GM12875 (cell line): ENCODE measurements around the gene PSME2.
A peak's percentile ranks its signal among the peaks of the same experiment; 100 is the strongest.

ENCODE experiments used
- H3K4me3 ChIP-seq: one replicate; pipeline ENCODE4 v1.5.1; 2011; ENCODE audit warnings: low read depth, low read length, control low read depth
- TF ChIP-seq, protein P1 (sequence below): IDR thresholded peaks from 2 replicates; pipeline ENCODE4 v1.5.1; 2011; ENCODE audit warnings: low read depth, mild to moderate bottlenecking, control low read depth, inconsistent platforms, low read length, moderate library complexity, borderline replicate concordance; ENCODE audit not compliant: insufficient read depth

The PSME2 gene

DNA sequence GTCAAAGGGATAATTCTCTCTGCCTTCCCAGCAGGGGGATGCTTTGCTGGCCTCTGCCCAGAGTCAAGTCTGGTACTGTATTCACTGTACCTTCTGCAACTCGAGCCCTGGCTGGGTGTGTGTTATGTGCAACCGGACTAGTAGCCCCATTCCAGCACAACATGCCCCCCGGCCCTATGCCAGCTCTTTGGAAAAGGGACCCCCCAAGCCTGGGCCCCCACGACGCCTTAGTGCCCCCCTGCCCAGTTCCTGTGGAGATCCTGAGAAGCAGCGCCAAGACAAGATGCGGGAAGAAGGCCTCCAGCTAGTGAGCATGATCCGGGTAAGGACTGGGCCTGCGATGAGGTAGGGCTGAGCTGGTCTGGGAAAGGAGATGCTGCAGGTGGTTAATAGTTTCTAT lies 4.2 kb upstream of the PSME2 start:
- H3K4me3 ChIP-seq: no peak overlapping the region
- TF ChIP-seq, protein P1, sequence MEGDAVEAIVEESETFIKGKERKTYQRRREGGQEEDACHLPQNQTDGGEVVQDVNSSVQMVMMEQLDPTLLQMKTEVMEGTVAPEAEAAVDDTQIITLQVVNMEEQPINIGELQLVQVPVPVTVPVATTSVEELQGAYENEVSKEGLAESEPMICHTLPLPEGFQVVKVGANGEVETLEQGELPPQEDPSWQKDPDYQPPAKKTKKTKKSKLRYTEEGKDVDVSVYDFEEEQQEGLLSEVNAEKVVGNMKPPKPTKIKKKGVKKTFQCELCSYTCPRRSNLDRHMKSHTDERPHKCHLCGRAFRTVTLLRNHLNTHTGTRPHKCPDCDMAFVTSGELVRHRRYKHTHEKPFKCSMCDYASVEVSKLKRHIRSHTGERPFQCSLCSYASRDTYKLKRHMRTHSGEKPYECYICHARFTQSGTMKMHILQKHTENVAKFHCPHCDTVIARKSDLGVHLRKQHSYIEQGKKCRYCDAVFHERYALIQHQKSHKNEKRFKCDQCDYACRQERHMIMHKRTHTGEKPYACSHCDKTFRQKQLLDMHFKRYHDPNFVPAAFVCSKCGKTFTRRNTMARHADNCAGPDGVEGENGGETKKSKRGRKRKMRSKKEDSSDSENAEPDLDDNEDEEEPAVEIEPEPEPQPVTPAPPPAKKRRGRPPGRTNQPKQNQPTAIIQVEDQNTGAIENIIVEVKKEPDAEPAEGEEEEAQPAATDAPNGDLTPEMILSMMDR: no peak

DNA sequence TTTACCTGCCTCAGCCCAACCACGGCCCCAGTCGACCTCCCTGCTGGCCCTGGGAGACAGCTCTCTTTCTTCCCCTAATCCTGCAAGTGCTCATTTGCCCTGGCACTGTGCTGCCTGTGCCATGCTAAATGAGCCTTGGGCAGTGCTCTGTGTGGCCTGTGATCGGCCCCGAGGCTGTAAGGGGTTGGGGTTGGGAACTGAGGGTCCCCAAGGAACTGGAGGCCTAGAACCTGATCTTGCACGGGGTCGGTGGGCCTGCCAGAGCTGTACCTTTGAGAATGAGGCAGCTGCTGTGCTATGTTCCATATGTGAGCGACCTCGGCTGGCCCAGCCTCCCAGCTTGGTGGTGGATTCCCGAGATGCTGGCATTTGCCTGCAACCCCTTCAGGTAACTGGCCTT lies 3.7 kb upstream of the PSME2 start:
- no peak overlapping the region for H3K4me3 ChIP-seq
- TF ChIP-seq, protein P1: no peak

DNA sequence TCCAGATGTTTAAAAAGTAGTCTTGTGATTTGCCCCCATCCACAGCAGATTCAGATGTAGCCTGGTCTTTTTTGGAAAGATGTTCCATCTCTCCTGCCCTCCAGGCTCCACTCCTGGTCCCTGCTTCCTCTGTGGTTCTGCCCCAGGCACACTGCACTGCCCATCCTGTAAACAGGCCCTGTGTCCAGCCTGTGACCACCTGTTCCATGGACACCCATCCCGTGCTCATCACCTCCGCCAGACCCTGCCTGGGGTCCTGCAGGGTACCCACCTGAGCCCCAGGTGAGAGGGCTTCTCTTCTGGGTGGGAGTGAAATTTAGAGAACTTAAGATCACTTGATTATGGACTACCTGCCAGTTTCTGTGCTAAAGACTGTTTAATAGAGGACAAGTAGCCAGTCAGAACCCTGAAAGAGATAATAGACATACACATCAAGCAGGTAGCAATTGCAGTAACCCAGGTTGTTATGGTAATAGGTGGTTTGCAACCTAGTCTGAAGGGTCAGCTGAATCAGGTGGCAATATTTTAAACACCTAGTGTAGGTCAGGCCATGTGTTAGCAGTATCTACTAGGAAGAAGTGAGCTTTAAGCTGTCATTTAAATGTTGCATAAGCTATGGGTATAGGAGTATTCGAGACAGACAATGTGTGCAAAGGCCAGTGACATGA lies 3.0 kb upstream of the PSME2 start:
- TF ChIP-seq, protein P1: no peak
- H3K4me3 ChIP-seq: no peak overlapping the region

DNA sequence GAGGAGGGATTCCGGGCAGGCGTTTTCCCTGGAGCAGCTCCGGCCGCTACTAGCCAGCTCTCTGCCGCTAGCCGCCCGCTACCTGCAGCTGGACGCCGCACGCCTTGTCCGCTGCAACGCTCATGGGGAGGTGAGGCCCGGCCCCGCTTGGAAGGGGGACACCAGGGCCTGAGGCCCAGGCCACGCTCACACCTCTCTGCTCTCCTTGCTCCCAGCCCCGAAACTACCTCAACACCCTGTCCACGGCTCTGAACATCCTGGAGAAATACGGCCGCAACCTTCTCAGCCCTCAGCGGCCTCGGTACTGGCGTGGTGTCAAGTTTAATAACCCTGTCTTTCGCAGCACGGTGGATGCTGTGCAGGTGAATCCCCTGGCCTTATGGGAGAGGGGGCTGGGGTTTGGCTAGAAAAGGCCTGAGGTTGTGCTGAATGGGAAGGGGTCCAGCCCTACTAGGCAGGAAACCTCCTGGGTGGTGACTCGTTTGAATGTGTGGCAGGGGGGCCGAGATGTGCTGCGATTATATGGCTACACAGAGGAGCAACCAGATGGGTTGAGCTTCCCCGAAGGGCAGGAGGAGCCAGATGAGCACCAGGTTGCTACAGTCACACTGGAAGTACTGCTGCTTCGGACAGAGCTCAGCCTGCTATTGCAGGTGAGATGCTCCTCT lies 1.5 kb upstream of the PSME2 start:
- H3K4me3 ChIP-seq: peak overlapping the region; percentile 63
- TF ChIP-seq, protein P1: no peak

DNA sequence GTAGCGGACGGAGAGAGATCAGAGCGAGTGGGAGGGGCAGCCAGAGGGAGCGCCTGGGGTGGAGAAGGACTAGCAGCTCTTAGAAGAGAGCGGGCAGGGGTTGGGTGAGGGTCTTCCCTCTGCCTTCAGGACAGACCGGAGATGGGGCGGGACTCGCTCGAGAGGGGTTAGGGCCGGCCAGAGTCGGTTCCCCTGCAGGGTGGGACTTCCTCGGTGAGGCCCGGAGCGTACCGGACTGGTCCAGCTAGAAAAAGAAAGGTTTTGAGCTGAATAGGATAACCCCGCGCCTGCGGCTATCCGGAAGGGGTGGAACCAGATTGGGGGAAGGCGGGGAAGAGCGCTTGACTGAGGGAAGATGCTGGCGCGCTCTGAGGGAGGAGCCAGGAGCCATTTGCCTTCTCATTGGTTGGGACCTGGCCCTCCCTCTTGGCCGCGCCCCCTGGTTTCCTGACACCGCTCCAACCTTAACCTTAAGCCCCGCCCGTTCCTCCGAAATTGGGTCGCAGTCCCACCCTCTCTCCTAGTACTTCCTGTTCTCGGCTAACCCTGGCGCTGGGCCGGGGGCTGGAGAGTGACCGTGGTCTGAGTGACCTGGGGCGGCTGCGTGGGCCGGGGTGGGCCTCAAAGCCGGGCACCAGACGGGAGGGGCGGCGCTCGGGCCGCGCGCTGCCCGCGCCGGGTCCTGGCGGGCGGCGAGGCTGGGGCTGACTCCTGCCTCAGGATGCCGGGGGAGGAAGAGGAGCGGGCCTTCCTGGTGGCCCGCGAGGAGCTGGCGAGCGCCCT lies 759 bp upstream of the PSME2 start, which contains the start of gene RNF31:
RNF31 (plus strand) TSS at position 521 of the 783 bp plus-strand sequence; CDS start at position 722, 201 bp downstream.
- TF ChIP-seq, protein P1: no peak
- peak within 1 kb of the TSS; percentile 63 for H3K4me3 ChIP-seq

DNA sequence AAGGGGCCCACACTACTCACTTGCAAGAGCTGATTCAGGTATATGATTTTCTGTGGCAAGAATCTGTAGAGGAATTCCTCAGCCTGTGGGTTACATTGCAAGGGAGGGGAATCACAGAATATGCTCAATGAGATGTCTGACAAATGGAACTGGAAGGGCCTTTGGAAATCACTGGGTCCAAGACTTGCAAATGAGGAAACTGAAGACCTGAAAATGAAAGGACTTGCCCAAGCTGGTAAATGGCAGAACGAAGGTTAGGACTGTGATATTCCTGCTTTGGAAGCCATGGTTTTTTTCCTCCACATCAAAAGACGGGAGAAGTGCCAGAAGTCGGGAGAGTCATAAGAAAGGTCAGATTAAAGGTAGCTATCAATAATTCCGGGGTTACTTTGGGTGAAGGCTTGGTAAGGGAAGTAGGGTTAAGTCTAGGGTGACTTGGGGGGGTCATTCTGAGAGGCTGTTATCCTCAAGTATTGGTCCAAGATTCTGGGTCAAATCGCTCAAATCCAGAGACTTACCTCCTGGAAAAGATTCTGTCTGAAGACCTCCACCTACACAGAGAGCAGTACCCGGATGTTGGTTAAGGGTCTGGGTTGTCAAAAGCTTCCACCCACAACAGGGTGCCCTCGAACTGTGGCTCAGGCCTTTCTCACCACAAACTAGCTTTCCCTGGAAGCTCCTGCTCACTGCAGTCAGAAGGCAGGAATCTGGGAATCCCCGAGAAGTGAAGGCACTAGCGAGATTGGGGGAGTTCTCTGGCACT lies 539 bp downstream of the PSME2 start:
- peak overlapping the region; percentile 53 for H3K4me3 ChIP-seq
- TF ChIP-seq, protein P1: no peak
